ENCODE results near the gene MIOX.

The MIOX gene

GRCh38 chr22:50455201-50455600 is 31.5 kb upstream of the MIOX start:
- DNase-seq (ENCODE audit: low read depth): no peak

- no peak for DNase-seq (ENCODE audit: low read depth)
These were observed 30.6 kb upstream of the MIOX start for GRCh38 chr22:50456026-50456425.

DNA sequence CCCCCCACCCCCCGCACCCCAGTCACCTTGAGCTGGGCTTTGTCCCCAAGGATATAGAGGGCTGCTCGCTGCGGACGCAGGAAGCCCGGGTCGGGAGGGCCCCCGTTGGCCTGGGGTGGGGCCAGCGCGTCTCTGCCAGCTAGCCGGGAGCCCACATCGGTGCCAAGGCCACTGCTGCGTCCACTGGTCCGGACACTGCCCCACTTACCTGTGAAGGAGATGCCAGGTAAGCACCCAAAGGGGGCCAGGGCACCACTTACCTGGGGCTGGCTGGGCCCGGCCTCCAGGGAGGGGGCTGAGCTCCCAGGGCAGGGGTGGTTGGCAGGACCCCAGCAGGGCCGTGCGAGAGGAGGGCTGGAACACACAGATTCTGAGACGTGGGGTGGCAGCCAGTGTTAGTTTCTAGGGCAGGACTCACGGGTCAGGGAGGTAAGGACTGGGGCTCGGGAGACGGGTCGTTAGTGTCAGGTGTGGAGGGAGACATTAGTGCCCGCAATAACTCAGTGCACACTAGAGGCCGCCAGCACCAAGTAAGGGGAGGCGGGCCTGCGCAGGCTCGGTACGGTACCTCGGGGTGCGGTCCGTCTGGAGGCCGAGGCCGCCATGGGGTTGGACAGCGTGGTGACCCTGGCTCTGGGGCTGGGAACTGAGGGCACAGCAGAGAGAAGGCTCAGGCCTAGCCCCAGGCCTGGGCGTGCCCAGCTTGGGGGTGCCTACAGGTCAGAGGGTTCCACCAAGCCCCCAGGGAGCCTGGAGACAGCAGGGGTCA is 30.0 kb upstream of the MIOX start:
- DNase-seq (ENCODE audit: low read depth): no peak

DNA sequence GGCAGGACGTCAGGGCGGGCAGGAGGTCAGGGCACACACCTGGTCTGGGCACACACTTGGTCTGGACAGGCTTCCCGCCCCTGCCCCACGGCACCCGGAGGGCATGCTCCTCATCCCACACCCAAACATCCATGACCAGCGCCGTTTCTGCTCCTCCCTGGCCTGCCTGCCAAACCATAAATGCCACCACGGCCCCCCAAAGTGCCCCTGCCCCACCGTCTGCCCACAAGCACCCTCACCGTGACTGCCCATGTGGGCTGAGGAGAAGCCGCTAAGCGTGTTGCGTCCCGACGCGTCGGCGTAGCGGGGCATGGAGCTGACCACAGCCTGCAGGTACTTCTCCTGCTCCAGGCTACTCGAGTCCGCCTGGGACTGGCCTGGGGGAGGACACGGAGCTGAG is 27.6 kb upstream of the MIOX start:
- no peak for DNase-seq (ENCODE audit: low read depth)

DNA sequence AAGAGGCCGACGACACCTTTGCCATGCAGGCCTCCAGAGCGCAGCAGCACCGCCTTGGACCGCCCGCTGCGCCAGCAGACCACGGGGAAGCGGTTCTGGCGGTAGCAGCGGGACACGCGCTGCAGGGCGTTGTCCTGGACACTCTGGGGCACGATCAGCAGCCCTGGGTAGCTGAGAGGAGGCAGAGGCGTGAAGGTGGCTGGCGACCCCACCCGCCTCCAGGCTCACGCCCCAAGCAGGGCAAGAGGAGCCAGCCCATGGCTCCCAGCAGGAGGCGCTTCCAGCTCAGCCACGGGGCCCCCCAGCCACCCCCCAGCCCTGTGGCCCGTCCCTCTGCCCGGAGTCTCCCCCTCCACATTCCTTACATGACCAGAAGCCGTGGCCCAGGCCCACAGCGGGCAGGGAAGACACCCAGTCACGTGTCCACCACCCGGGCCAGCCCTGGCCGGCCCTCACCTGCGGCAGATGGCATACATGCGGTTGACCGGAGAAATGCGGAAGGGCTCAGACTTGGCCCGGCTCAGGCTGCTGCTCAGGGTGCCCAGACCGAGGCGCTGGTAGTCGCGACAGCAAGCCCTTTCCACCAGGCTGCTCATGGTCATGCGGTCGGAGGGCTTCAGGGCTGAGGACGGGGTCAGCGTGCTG is 27.0 kb upstream of the MIOX start:
- DNase-seq (ENCODE audit: low read depth): no peak

- no peak for DNase-seq (ENCODE audit: low read depth)
These were observed 25.7 kb upstream of the MIOX start for GRCh38 chr22:50460938-50461337.

GRCh38 chr22:50461536-50461935 is 25.1 kb upstream of the MIOX start:
- no peak for DNase-seq (ENCODE audit: low read depth)

DNA sequence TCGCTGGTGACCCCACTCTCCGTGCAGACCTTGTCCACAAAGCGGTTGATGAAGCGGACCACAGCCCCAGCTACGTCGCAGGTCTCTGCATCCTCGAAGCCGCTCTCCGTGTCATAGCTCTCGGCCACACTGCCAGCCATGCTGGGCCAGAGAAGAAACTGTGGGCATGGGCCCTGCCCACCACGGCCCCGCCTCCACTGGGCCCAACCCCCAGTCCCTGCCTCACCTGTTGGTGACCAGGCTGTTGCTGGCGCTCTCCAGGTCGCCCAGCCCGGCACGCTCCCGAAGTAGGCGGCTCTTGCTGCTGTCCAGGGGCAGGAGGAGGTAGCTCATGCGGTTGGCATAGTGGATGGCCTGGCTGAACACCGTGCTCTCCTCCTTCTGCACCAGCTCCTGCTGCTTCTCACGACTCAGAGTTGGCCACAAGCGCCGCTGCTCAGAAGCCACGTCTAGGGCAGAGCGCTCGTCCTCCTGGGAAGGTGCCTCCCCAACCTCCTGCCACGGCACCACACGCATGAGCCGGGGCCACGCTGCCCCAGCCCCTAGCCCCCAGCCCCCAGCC is 24.6 kb upstream of the MIOX start:
- no peak for DNase-seq (ENCODE audit: low read depth)

GRCh38 chr22:50463188-50463900 is 23.3 kb upstream of the MIOX start:
- no peak for DNase-seq (ENCODE audit: low read depth)

DNA sequence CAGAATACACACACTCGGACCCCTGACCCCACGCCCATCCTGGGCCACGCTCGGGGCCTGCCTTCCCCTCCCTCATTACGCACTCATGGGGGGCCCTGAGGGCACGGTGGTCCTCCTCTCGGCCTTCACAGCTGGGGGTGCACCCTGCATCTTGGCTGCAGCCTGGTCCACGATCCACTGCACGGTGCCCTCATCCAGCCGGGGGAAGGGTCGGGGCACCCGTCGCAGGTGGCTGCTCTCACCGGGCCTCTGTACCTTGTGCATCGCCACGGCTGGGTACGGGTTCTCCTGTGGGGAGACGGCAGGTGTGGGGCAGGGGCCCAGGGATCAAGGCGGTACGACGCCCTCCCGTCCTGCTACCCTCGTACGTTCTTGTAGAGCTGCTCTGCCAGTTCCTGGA is 22.2 kb upstream of the MIOX start:
- no peak for DNase-seq (ENCODE audit: low read depth)

GRCh38 chr22:50465066-50465930 is 21.4 kb upstream of the MIOX start:
- no peak for DNase-seq (ENCODE audit: low read depth)

GRCh38 chr22:50467341-50467740 is 19.3 kb upstream of the MIOX start:
- DNase-seq (ENCODE audit: low read depth): no peak

DNA sequence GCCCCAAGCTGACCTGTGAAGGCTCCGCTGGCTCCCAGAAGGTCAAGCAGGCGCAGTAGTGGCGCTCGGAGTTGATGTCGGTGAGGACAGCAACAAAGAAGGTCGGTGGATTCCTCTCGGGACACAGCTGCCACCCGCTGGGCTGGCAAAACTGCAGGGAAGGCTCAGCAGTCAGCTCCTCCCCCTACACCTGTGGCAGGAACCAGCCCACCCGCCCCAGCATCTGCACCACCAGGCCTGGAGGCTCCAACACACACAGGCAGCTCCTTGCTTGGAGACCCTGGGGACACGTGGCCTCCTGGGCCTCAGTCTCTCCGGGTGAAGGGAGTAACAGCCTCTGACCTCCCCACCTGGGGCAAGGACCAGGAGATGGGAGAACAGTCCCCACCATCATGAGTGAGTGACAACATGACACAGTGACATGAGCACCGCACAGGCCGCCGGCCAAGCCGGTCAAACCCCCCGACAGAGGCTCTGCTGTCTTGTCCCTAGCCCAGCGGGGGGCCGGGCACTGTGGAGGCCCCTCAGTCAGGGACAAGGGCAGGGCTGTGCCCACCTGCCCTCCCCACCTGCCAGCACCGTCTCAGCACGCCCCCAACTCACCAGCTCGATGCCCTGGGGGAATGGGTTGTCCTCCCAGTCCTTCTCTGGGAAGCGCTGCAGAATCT is 18.8 kb upstream of the MIOX start:
- no peak for DNase-seq (ENCODE audit: low read depth)

DNA sequence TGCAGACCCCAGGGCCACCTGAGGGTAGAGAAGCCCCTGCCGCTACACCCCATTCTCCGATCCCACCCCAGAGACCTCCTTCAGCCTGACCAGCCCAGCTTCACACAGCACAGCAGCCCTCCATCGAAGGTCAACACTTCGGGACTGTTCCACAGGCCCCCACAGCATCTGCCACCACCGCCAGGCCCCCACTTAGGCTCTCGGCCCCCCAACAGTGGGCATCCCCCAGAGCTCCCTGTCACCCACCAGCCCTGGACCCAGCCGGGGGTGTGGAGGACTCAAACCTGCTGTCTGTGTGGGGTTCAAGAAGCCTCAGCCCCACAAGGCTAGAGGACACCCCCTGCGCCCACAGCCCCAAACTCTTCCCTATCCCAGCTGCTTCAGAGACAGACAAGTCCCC is 18.0 kb upstream of the MIOX start:
- DNase-seq (ENCODE audit: low read depth): no peak

- peak; percentile 94 for DNase-seq (ENCODE audit: low read depth)
These were observed 17.0 kb upstream of the MIOX start for GRCh38 chr22:50469377-50470305.

GRCh38 chr22:50470491-50470890 is 16.2 kb upstream of the MIOX start:
- no peak for DNase-seq (ENCODE audit: low read depth)

- no peak for DNase-seq (ENCODE audit: low read depth)
These were observed 15.3 kb upstream of the MIOX start for GRCh38 chr22:50471197-50471847.

DNA sequence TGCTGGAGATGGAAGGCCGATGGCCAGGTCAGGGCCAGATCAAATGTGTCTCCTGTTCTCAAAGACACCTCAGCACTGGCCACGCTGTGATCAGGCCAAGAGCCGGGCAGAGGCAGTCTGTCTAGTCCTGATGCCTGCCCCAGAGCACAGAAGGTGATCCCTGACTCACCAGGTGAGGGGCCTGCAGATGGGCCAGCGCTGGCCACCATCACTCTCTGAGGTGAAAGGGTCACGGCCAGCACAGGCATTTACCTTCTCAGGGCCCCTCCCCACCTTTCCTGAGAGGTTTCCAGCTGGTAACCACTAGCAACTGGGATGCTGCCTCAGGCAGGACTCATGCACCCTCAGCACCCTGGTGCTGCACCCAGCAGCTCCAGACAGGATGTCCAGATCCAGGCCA is 14.7 kb upstream of the MIOX start:
- DNase-seq (ENCODE audit: low read depth): no peak

DNA sequence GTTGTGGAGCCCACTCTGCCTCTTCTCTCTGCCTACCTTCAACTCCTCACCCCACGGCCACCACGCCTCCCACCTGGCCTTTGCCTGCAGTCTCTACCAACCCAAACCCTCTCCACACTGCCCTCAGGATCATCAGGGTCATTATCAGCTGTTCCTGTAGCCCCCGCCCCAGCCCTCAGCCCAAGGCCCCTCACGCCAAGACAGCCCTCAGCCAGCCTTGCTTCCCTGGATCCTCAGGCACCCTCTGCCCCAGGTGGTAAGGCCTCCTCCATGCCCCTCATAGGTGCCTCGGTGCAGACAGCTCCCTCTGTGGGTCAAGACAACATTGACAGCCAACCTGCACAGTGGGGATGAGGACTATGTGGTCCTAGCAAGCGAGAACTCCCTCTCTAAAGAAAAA is 13.6 kb upstream of the MIOX start:
- DNase-seq (ENCODE audit: low read depth): no peak

Measured in stimulated activated CD8-positive, alpha-beta memory T cell treated with anti-CD3 and anti-CD28 coated beads, Interleukin-15, amount 100 ng/mL, for 1 hour (primary cell).